BE2C (cell line): ENCODE results near the gene PHF19.

Experiments
- DNase-seq: peaks from one replicate; pipeline ENCODE4 v3.0.0-alpha.2; 2020
- H3K27me3 ChIP-seq: fragments of 250-450 bp; sonication (Bioruptor Pico); 2 replicates; pipeline ENCODE4 v1.5.1; 2020; ENCODE audit warnings: mild to moderate bottlenecking
- H3K36me3 ChIP-seq: fragments of 250-450 bp; sonication (Bioruptor Pico); 2 replicates; pipeline ENCODE4 v1.5.1; 2020; ENCODE audit warnings: mild to moderate bottlenecking
- H3K4me1 ChIP-seq: fragments of 250-450 bp; sonication (Bioruptor Pico); 2 replicates; pipeline ENCODE4 v1.5.1; 2020
- H3K4me3 ChIP-seq: 2 replicates; pipeline ENCODE4 v1.5.1; 2011; ENCODE audit warnings: low read depth, low read length
- H3K9me3 ChIP-seq: fragments of 250-450 bp; sonication (Bioruptor Pico); 2 replicates; pipeline ENCODE4 v1.5.1; 2020
- CTCF ChIP-seq: IDR thresholded peaks from 2 replicates; pipeline ENCODE4 v1.5.1; 2012; ENCODE audit warnings: mild to moderate bottlenecking, low read depth, low read length

Gene PHF19

GRCh38 chr9:120863833-120864232 lies 13.2 kb downstream of the PHF19 start:
- no peaks in the 10 kb centered on the region for H3K27me3 ChIP-seq
- TF ChIP-seq CTCF = no peak
- H3K9me3 ChIP-seq = no peaks in the 10 kb centered on the region
- H3K36me3 ChIP-seq = peaks cover 37% of the 10 kb centered on the region
- no peak overlapping the region for H3K4me3 ChIP-seq
- H3K4me1 ChIP-seq = peaks cover 4% of the 10 kb centered on the region
- no peak for DNase-seq

GRCh38 chr9:120862452-120862851 lies 14.5 kb downstream of the PHF19 start:
- Histone ChIP-seq H3K27me3 (no peaks in the 10 kb centered on the region), H3K36me3 (peaks cover 45% of the 10 kb centered on the region), H3K4me3 (no peak overlapping the region), H3K9me3 (no peaks in the 10 kb centered on the region), H3K4me1 (no peaks in the 10 kb centered on the region)
- TF ChIP-seq CTCF = no peak
- DNase-seq = no peak

GRCh38 chr9:120861935-120862334 lies 15.1 kb downstream of the PHF19 start:
- peaks cover 48% of the 10 kb centered on the region for H3K36me3 ChIP-seq

GRCh38 chr9:120860083-120860482 lies 16.9 kb downstream of the PHF19 start:
- Histone ChIP-seq H3K27me3 (no peaks in the 10 kb centered on the region), H3K4me3 (no peak overlapping the region), H3K9me3 (no peaks in the 10 kb centered on the region), H3K36me3 (peaks cover 45% of the 10 kb centered on the region), H3K4me1 (no peaks in the 10 kb centered on the region)
- no peak for DNase-seq
- no peak for TF ChIP-seq CTCF

More at GRCh38 chr9:120861935-120862334, 15.1 kb downstream of the PHF19 start:
- no peaks in the 10 kb centered on the region for H3K27me3 ChIP-seq
- no peaks in the 10 kb centered on the region for H3K9me3 ChIP-seq
- H3K4me3 ChIP-seq = no peak overlapping the region
- no peak for TF ChIP-seq CTCF
- DNase-seq = no peak
- no peaks in the 10 kb centered on the region for H3K4me1 ChIP-seq

GRCh38 chr9:120859361-120859760 lies 17.6 kb downstream of the PHF19 start:
- H3K4me3 ChIP-seq = no peak overlapping the region
- DNase-seq = no peak
- H3K9me3 ChIP-seq = no peaks in the 10 kb centered on the region
- H3K36me3 ChIP-seq = peaks cover 45% of the 10 kb centered on the region
- no peaks in the 10 kb centered on the region for H3K4me1 ChIP-seq
- no peaks in the 10 kb centered on the region for H3K27me3 ChIP-seq
- TF ChIP-seq CTCF = no peak

- Histone ChIP-seq H3K9me3 (no peaks in the 10 kb centered on the region), H3K4me3 (no peak overlapping the region), H3K27me3 (no peaks in the 10 kb centered on the region), H3K4me1 (no peaks in the 10 kb centered on the region), H3K36me3 (peaks cover 38% of the 10 kb centered on the region)
- TF ChIP-seq CTCF = no peak
- no peak for DNase-seq
Observed at GRCh38 chr9:120857902-120858301, 19.1 kb downstream of the PHF19 start.
